Gastrocnemius medialis (tissue), 4 donors: Measurements from ENCODE around the gene ACOXL. TPM values are rescaled to one million over a fixed set of nuclear protein-coding genes. Genes with fewer than 3 reads are reported as not detected.

Experiments
- ATAC-seq, 2 donors: fragments of 150-250 bp; one replicate each; pipeline ENCODE4 v1.9.1; 2016
- DNase-seq, 2 donors: peaks; one replicate each; pipeline ENCODE4 v3.0.0-alpha.2; 2019
- H3K27ac ChIP-seq, 4 donors: fragments of 200-600 bp; sonication (generic); 1 replicate in 1 of 4; 2 replicates in 3 of 4; pipeline ENCODE4 v1.5.1; 2016 to 2018; ENCODE audit warnings: mild to moderate bottlenecking in 2 of 4, moderate library complexity in 1 of 4
- H3K27me3 ChIP-seq, 3 donors: fragments of 200-600 bp; sonication (generic) in 2 of 3; 1 replicate in 1 of 3; 2 replicates in 2 of 3; pipeline versions ENCODE4 v1.5.1 to v1.6.0; 2016 to 2019; ENCODE audit warnings: mild to moderate bottlenecking in 1 of 3, moderate library complexity in 1 of 3
- H3K36me3 ChIP-seq, 2 donors: fragments of 200-600 bp; sonication (generic) in 1 of 2; one replicate each; pipeline ENCODE4 v1.5.1; 2017 to 2018
- H3K4me1 ChIP-seq, 2 donors: fragments of 200-600 bp; sonication (generic) in 1 of 2; one replicate each; pipeline ENCODE4 v1.5.1; 2016 to 2017; ENCODE audit warnings: mild to moderate bottlenecking in 2 of 2
- H3K4me3 ChIP-seq, 4 donors: fragments of 200-600 bp; sonication (generic) in 3 of 4; 1 replicate in 1 of 4; 2 replicates in 3 of 4; pipeline ENCODE4 v1.5.1; 2016 to 2019; ENCODE audit warnings: mild to moderate bottlenecking in 2 of 4
- H3K9me3 ChIP-seq, 3 donors: fragments of 200-600 bp; sonication (generic) in 2 of 3; 1 replicate in 1 of 3; 2 replicates in 2 of 3; pipeline ENCODE4 v1.5.1; 2016 to 2019
- CTCF ChIP-seq, 5 experiments: fragments of 450-650 bp in 3 of 5; fragments of 200-600 bp in 2 of 5; sonication (generic) in 2 of 5; IDR thresholded peaks in 4 of 5; conservative IDR thresholded peaks in 1 of 5; 1 replicate in 4 of 5; 2 replicates in 1 of 5; pipeline ENCODE4 v1.5.1; 2016 to 2019; ENCODE audit warnings: antibody characterized with exemption in 5 of 5, mild to moderate bottlenecking in 3 of 5, moderate library complexity in 3 of 5
- POLR2A ChIP-seq, 2 donors: fragments of 450-650 bp; IDR thresholded peaks; one replicate each; pipeline ENCODE4 v1.6.1; 2017; ENCODE audit warnings: antibody characterized with exemption in 2 of 2, mild to moderate bottlenecking in 2 of 2, moderate library complexity in 2 of 2
- in situ Hi-C, 4 donors: fragments of 200-750 bp; cut with MboI; loops; one replicate each; pipeline versions ENCODE4 v1.15.0 to v1.8.0; 2017; ENCODE audit warnings: low sequenced_read_pairs in 4 of 4
- intact Hi-C: fragments of 100-400 bp; cut with DNase I; formaldehyde crosslinking; loops from one replicate; pipeline ENCODE4 v1.15.1; 2023; ENCODE audit warnings: low total_unique reads
- total RNA-seq, 4 donors: library from RNA; depleted of rRNA; stranded (reverse); fragments of >200 nt; gene quantifications; one replicate each; pipeline versions ENCODE4 v1.1.0 to v1.2.3, GENCODE V29; 2016

Gene ACOXL
- total RNA-seq, 4 donors from 2014 or later: not detected

GRCh38 chr2:110998311-110998710 lies 265.9 kb downstream of the ACOXL start:
- ATAC-seq (no peak), DNase-seq (no peak)
- Histone ChIP-seq H3K27me3 (no peaks in the 10 kb centered on the region), H3K4me1 (peaks cover 0 to 4% of the 10 kb centered on the region in 2 donors), H3K36me3 (no peaks in the 10 kb centered on the region), H3K27ac (no peak overlapping the region), H3K9me3 (no peaks in the 10 kb centered on the region), H3K4me3 (no peak overlapping the region)
- intact Hi-C loops: loop anchor here (10.0 kb wide), 2 partner anchors 96 to 224 kb away; no protein-coding TSS in a partner anchor
- TF ChIP-seq POLR2A (IDR thresholded peaks at IDR 0.05) (no peak), CTCF (IDR thresholded peaks at IDR 0.05 in 4 of 5, conservative IDR thresholded peaks at IDR 0.05 in 1 of 5) (no peak)
- in situ Hi-C loops: no loop called here

GRCh38 chr2:110999626-111000025 lies 267.3 kb downstream of the ACOXL start:
- DNase-seq (no peak), ATAC-seq (no peak)
- Histone ChIP-seq H3K4me1 (no peaks in the 10 kb centered on the region), H3K4me3 (no peak overlapping the region), H3K36me3 (no peaks in the 10 kb centered on the region), H3K27ac (no peak overlapping the region), H3K9me3 (no peaks in the 10 kb centered on the region), H3K27me3 (no peaks in the 10 kb centered on the region)
- intact Hi-C loops: loop anchor here (10.0 kb wide), 2 partner anchors 95 to 225 kb away; no protein-coding TSS in a partner anchor
- TF ChIP-seq CTCF (IDR thresholded peaks at IDR 0.05 in 4 of 5, conservative IDR thresholded peaks at IDR 0.05 in 1 of 5) (no peak), POLR2A (IDR thresholded peaks at IDR 0.05) (no peak)
- in situ Hi-C loops: no loop called here

- in situ Hi-C loops: no loop called here
- TF ChIP-seq CTCF (IDR thresholded peaks at IDR 0.05 in 4 of 5, conservative IDR thresholded peaks at IDR 0.05 in 1 of 5) (no peak), POLR2A (IDR thresholded peaks at IDR 0.05) (no peak)
Observed at GRCh38 chr2:111005307-111005706, 272.9 kb downstream of the ACOXL start.

GRCh38 chr2:111005821-111006220 lies 273.4 kb downstream of the ACOXL start:
- H3K27me3 ChIP-seq: no peaks in the 10 kb centered on the region
- TF ChIP-seq CTCF (IDR thresholded peaks at IDR 0.05 in 4 of 5, conservative IDR thresholded peaks at IDR 0.05 in 1 of 5) (no peak), POLR2A (IDR thresholded peaks at IDR 0.05) (no peak)
- no peak for DNase-seq
- no peaks in the 10 kb centered on the region for H3K9me3 ChIP-seq
- H3K27ac ChIP-seq: no peak overlapping the region
- ATAC-seq: no peak
- intact Hi-C loops (no loop called here), in situ Hi-C loops (no loop called here)
- H3K4me1 ChIP-seq: no peaks in the 10 kb centered on the region
- H3K36me3 ChIP-seq: no peaks in the 10 kb centered on the region
- H3K4me3 ChIP-seq: no peak overlapping the region

More at GRCh38 chr2:111005307-111005706, 272.9 kb downstream of the ACOXL start:
- Histone ChIP-seq H3K27ac (no peak overlapping the region), H3K9me3 (no peaks in the 10 kb centered on the region), H3K27me3 (no peaks in the 10 kb centered on the region), H3K4me1 (no peaks in the 10 kb centered on the region), H3K4me3 (no peak overlapping the region), H3K36me3 (no peaks in the 10 kb centered on the region)
- no peak for ATAC-seq
- intact Hi-C loops: no loop called here
- DNase-seq: no peak
